Kidney epithelial cell (primary cell): ENCODE results near the gene FBN1. TPM values are rescaled to one million over a fixed set of nuclear protein-coding genes. Genes with fewer than 3 reads are reported as not detected.

Source experiments
- DNase-seq: peaks from one replicate; pipeline ENCODE4 v3.0.0-alpha.2; 2010; ENCODE audit warnings: low read depth
- H3K27me3 ChIP-seq: 2 replicates; pipeline ENCODE4 v1.6.0; 2011; ENCODE audit warnings: low read length; ENCODE audit not compliant: control insufficient read depth, insufficient read depth
- H3K36me3 ChIP-seq: 2 replicates; pipeline ENCODE4 v1.5.1; 2011; ENCODE audit warnings: low read length; ENCODE audit not compliant: control insufficient read depth, insufficient read depth
- H3K4me3 ChIP-seq: 2 replicates; pipeline ENCODE4 v1.5.1; 2011; ENCODE audit warnings: low read depth, mild to moderate bottlenecking, control low read depth, low read length
- CTCF ChIP-seq: IDR thresholded peaks from 2 replicates; pipeline ENCODE4 v1.5.1; 2011; ENCODE audit warnings: mild to moderate bottlenecking, moderate library complexity, low read length, control low read depth, inconsistent platforms; ENCODE audit not compliant: insufficient read depth, poor library complexity, severe bottlenecking
- total RNA-seq: library from RNA; depleted of rRNA; stranded (reverse); fragments of >200 nt; gene quantifications from 2 replicates; pipeline ENCODE4 v1.2.3, GENCODE V29; 2015

The FBN1 gene
- total RNA-seq, 1 donor from 2014 or later = 35.9 TPM

DNA sequence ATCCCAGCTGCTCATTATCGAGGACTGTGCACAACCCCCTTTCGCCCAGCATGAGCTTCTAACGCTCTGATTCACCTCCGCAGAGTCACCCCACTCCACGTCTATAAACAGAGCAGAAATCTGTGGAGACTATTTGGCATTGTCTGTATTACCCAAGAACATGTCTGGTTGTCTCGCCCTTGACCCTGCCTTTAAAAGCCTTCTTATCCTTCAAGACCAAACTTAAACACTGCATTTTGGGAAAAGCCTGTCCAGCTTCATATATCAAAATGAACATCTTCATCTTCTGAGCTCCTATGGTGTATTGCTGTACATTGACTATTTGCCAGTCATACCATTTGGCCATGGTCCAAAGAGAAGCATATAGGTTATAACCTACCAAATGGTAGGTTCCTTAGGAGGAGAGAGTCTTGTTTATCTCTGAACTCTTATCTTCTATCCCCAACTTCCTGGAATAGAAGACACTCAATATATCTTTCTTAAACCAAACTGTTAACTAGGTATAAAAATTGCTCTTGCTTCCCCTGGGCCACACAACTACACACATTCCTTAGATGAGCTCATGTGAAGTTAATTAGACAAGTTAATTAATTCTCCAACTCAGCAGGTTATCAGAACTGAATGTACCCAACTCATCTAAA lies 90.1 kb downstream of the FBN1 start:
- no peak for TF ChIP-seq CTCF

GRCh38 chr15:48554112-48554511 lies 91.4 kb downstream of the FBN1 start:
- Histone ChIP-seq H3K4me3 (no peak overlapping the region), H3K36me3 (no peaks in the 10 kb centered on the region), H3K27me3 (no peaks in the 10 kb centered on the region)
- DNase-seq = no peak
- TF ChIP-seq CTCF = no peak

More for the DNA sequence above, 90.1 kb downstream of the FBN1 start:
- no peaks in the 10 kb centered on the region for H3K27me3 ChIP-seq
- DNase-seq = no peak
- no peak overlapping the region for H3K4me3 ChIP-seq
- H3K36me3 ChIP-seq = no peaks in the 10 kb centered on the region

GRCh38 chr15:48553559-48553958 lies 92.0 kb downstream of the FBN1 start:
- no peaks in the 10 kb centered on the region for H3K36me3 ChIP-seq
- H3K4me3 ChIP-seq = no peak overlapping the region
- TF ChIP-seq CTCF = no peak
- no peaks in the 10 kb centered on the region for H3K27me3 ChIP-seq
- no peak for DNase-seq

- TF ChIP-seq CTCF = no peak
Observed at GRCh38 chr15:48550822-48551525, 94.5 kb downstream of the FBN1 start.

DNA sequence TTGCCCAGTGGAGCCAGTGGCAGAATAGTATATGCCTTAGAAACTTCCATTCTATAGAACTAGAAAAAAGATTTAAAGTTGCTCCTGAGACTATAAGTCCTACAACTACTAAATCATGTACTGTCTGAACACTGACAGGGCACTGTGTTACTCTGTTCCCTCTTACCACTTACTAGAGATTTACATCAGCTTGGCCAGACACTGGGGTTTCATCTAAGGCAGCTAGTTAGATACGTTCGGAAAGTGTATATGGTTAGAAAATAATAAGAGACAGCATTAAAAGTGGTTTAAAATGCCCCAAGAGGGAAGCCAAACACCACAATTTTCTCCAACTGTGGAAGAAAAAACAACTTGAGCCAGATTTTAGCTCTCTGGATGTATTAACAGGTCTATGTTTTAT lies 97.1 kb downstream of the FBN1 start:
- no peak overlapping the region for H3K4me3 ChIP-seq
- no peak for DNase-seq
- TF ChIP-seq CTCF = no peak
- H3K27me3 ChIP-seq = no peaks in the 10 kb centered on the region
- no peaks in the 10 kb centered on the region for H3K36me3 ChIP-seq

More at GRCh38 chr15:48550822-48551525, 94.5 kb downstream of the FBN1 start:
- DNase-seq = no peak
- Histone ChIP-seq H3K4me3 (no peak overlapping the region), H3K27me3 (no peaks in the 10 kb centered on the region), H3K36me3 (no peaks in the 10 kb centered on the region)
